Lung (tissue), 12 donors: Measurements from ENCODE around the gene CCDC192. TPM values are rescaled to one million over a fixed set of nuclear protein-coding genes. Genes with fewer than 3 reads are reported as not detected.
"Not testable (repeated sequence)": the region's sequence is repeated elsewhere in the genome, so short reads cannot be mapped to it uniquely, and the experiment has no call there.

Source experiments
- ATAC-seq: fragments of 200-7000 bp; cut with Tn5 transposase; one replicate; pipeline ENCODE4 v1.9.1; 2020; ENCODE audit warnings: moderate number of reproducible peaks; ENCODE audit not compliant: insufficient read depth, low FRiP score
- DNase-seq, 3 donors: peaks; one replicate each; pipeline ENCODE4 v3.0.0-alpha.2; 2013 to 2017
- H3K27ac ChIP-seq, 2 donors: one replicate each; pipeline ENCODE4 v1.5.1; 2013; ENCODE audit warnings: mild to moderate bottlenecking in 2 of 2, moderate library complexity in 2 of 2, control low read depth in 1 of 2, inconsistent platforms in 1 of 2, low read depth in 1 of 2, low read length in 1 of 2
- H3K27me3 ChIP-seq, 3 donors: one replicate each; pipeline ENCODE4 v1.5.1; 2013; ENCODE audit warnings: low read length in 2 of 3; ENCODE audit not compliant: control insufficient read depth in 3 of 3, insufficient read depth in 3 of 3
- H3K36me3 ChIP-seq, 4 donors: one replicate each; pipeline ENCODE4 v1.5.1; 2013; ENCODE audit warnings: low read length in 4 of 4, mild to moderate bottlenecking in 1 of 4, moderate library complexity in 1 of 4; ENCODE audit not compliant: control insufficient read depth in 4 of 4, insufficient read depth in 4 of 4
- H3K4me1 ChIP-seq, 5 donors: one replicate each; pipeline ENCODE4 v1.5.1; 2013; ENCODE audit warnings: low read length in 5 of 5, mild to moderate bottlenecking in 2 of 5, moderate library complexity in 1 of 5; ENCODE audit not compliant: control insufficient read depth in 5 of 5, insufficient read depth in 5 of 5
- H3K4me3 ChIP-seq: one replicate; pipeline ENCODE4 v1.5.1; 2013; ENCODE audit warnings: mild to moderate bottlenecking, control low read depth, moderate library complexity
- H3K9ac ChIP-seq, 2 donors: one replicate each; pipeline ENCODE4 v1.5.1; 2013; ENCODE audit warnings: low read length in 2 of 2, control low read depth in 1 of 2; ENCODE audit not compliant: insufficient read depth in 1 of 2
- H3K9me3 ChIP-seq, 4 donors: one replicate each; pipeline ENCODE4 v1.5.1; 2013; ENCODE audit warnings: low read length in 3 of 4, mild to moderate bottlenecking in 1 of 4, moderate library complexity in 1 of 4; ENCODE audit not compliant: control insufficient read depth in 4 of 4, insufficient read depth in 3 of 4
- CTCF ChIP-seq: IDR thresholded peaks from 2 replicates; pipeline ENCODE4 v1.5.1; 2012; ENCODE audit warnings: mild to moderate bottlenecking; ENCODE audit errors: control extremely low read depth, extremely low read depth
- WGBS, 2 donors: extraction: QIAGEN DNeasy Blood & Tissue Kit; methylation state at CpG; one replicate each; pipeline ENCODE4 v1.1.7; 2013; 5-methylcytosine and 5-hydroxymethylcytosine counted together
- polyA plus RNA-seq, 2 donors: library from polyadenylated mRNA; stranded (reverse); fragments of 200-250 nt; gene quantifications; one replicate each; pipeline ENCODE4 v1.2.1, GENCODE V29; 2013
- total RNA-seq, 2 donors: library from RNA; depleted of rRNA in 1 of 2; stranded (reverse); fragments of >200 nt in 1 of 2; gene quantifications; one replicate each; pipeline ENCODE4 v1.2.1, GENCODE V29; 2014 to 2021
- donor health status: control.
- donor health status: control.
- donor health status: Bipolar disorder and iron deficiency.
- donor health status: healthy.
- donor health status: DM: yes; HTN: yes; CAD: no.

Gene CCDC192
- total and polyA plus RNA-seq, 4 donors = 0.08 to 0.47 (median 0.40) TPM; not detected in 1

- no peaks in the 10 kb centered on the region for H3K9me3 ChIP-seq
- H3K4me3 ChIP-seq = no peak overlapping the region
- TF ChIP-seq CTCF = no peak
- no peak overlapping the region for H3K9ac ChIP-seq
- DNase-seq (no peak), ATAC-seq (no peak)
- 89 to 90% methylated on average over 6 of the region's 6 CpGs for WGBS, 2 donors
- H3K27ac ChIP-seq = no peak overlapping the region
- peaks cover 0 to 20% (median 3%) of the 10 kb centered on the region in 5 donors for H3K4me1 ChIP-seq
- no peaks in the 10 kb centered on the region for H3K27me3 ChIP-seq
- H3K36me3 ChIP-seq = no peaks in the 10 kb centered on the region
Observed at GRCh38 chr5:127671218-127671617, 32.0 kb upstream of the CCDC192 start.

GRCh38 chr5:127673117-127673800 lies 29.9 kb upstream of the CCDC192 start:
- Histone ChIP-seq H3K4me1 (peaks cover 0 to 3% (median 2%) of the 10 kb centered on the region in 5 donors), H3K9ac (no peak overlapping the region), H3K36me3 (no peaks in the 10 kb centered on the region), H3K27ac (no peak overlapping the region), H3K27me3 (no peaks in the 10 kb centered on the region), H3K4me3 (no peak overlapping the region), H3K9me3 (no peaks in the 10 kb centered on the region)
- DNase-seq (no peak), ATAC-seq (no peak)
- no peak for TF ChIP-seq CTCF
- 58 to 73% methylated on average over 2 of the region's 2 CpGs for WGBS, 2 donors

GRCh38 chr5:127676951-127677350 lies 26.2 kb upstream of the CCDC192 start:
- not testable (repeated sequence) for H3K9me3 ChIP-seq, H3K27ac ChIP-seq, H3K27me3 ChIP-seq, H3K4me1 ChIP-seq, DNase-seq, H3K9ac ChIP-seq, H3K36me3 ChIP-seq, H3K4me3 ChIP-seq, ATAC-seq

- not testable (repeated sequence) for H3K4me1 ChIP-seq, H3K36me3 ChIP-seq, DNase-seq, ATAC-seq, H3K27ac ChIP-seq, H3K9me3 ChIP-seq, H3K4me3 ChIP-seq, H3K27me3 ChIP-seq, H3K9ac ChIP-seq
- 61 to 80% methylated on average over 3 of the region's 3 CpGs for WGBS, 2 donors
Observed at GRCh38 chr5:127679691-127680330, 23.4 kb upstream of the CCDC192 start.
